Endothelial cell of umbilical vein (primary cell): ENCODE data around the gene ARHGAP42. TPM values are rescaled to one million over a fixed set of nuclear protein-coding genes. Genes with fewer than 3 reads are reported as not detected.

Source experiments
- BruUV-seq: library from RNA; stranded (reverse); fragments of 400-500 nt; replicated peaks from 2 replicates; lab custom pipeline; 2021; lab: Mats Ljungman, UMichigan
- CTCF ChIA-PET: fragments of 300-600, 350-600 bp; sonication (Branson Sonifier 250); formaldehyde crosslinking; loops from one replicate; lab custom pipeline; 2021; ENCODE audit warnings: antibody characterized with exemption, inconsistent platforms; lab: Charles Lee
- POLR2A ChIA-PET: fragments of 300-600, 350-600 bp; sonication (Branson Sonifier 250); formaldehyde crosslinking; loops from one replicate; lab custom pipeline; 2021; ENCODE audit warnings: antibody characterized with exemption, inconsistent platforms; lab: Charles Lee
- DNase-seq: peaks from one replicate; pipeline ENCODE4 v3.0.0-alpha.2; 2011; ENCODE audit warnings: low read depth, low spot score
- FAIRE-seq: peaks from 2 replicates; lab custom pipeline; 2011; peaks lifted over from hg19 to GRCh38; lab: Jason Lieb, UNC
- H2AFZ ChIP-seq: 2 replicates; pipeline ENCODE4 v1.6.0; 2012; ENCODE audit warnings: low read depth, low read length, control low read depth, inconsistent platforms
- H3K27ac ChIP-seq: 2 replicates; pipeline ENCODE4 v1.5.1; 2011; ENCODE audit warnings: low read depth, mild to moderate bottlenecking, control low read depth, low read length, moderate library complexity; ENCODE audit not compliant: insufficient read depth
- H3K27me3 ChIP-seq, 2 experiments: 2 replicates each; pipeline versions ENCODE4 v1.6.0 to v1.6.1; 2011; ENCODE audit warnings: low read length in 2 of 2, mixed read lengths in 1 of 2; ENCODE audit not compliant: control insufficient read depth in 2 of 2, insufficient read depth in 2 of 2
- H3K36me3 ChIP-seq, 2 experiments: 2 replicates in 1 of 2; 3 replicates in 1 of 2; pipeline ENCODE4 v1.5.1; 2011; ENCODE audit warnings: low read length in 2 of 2, mild to moderate bottlenecking in 1 of 2, moderate library complexity in 1 of 2; ENCODE audit not compliant: control insufficient read depth in 2 of 2, insufficient read depth in 2 of 2; ENCODE audit errors: extremely low read depth in 1 of 2
- H3K4me1 ChIP-seq: 3 replicates; pipeline ENCODE4 v1.5.1; 2011; ENCODE audit warnings: mild to moderate bottlenecking, low read length; ENCODE audit not compliant: control insufficient read depth, insufficient read depth; ENCODE audit errors: extremely low read depth
- H3K4me2 ChIP-seq: 2 replicates; pipeline ENCODE4 v1.6.1; 2011; ENCODE audit warnings: low read length, control low read depth, mixed read lengths; ENCODE audit not compliant: insufficient read depth
- H3K4me3 ChIP-seq, 3 experiments: fragments of 200-600 bp in 1 of 3; sonication (generic), shearing (Covaris generic) in 1 of 3; replicated peaks in 1 of 3; 2 replicates each; pipeline ENCODE4 v1.5.1; 2011 to 2016; ENCODE audit warnings: control low read depth in 3 of 3, low read length in 3 of 3, mild to moderate bottlenecking in 2 of 3, inconsistent platforms in 1 of 3, low read depth in 1 of 3, moderate library complexity in 1 of 3; ENCODE audit not compliant: insufficient read depth in 1 of 3
- H3K79me2 ChIP-seq: 2 replicates; pipeline ENCODE4 v1.6.0; 2012; ENCODE audit warnings: low read length, inconsistent platforms; ENCODE audit not compliant: control insufficient read depth, insufficient read depth
- H3K9ac ChIP-seq: replicated peaks from 2 replicates; pipeline ENCODE3; 2011; ENCODE audit warnings: low read length, control low read depth; ENCODE audit not compliant: insufficient read depth; ENCODE audit errors: extremely low read depth
- H3K9me1 ChIP-seq: replicated peaks from 3 replicates; pipeline ENCODE4 v1.6.0; 2011; ENCODE audit warnings: mild to moderate bottlenecking, low read length; ENCODE audit not compliant: control insufficient read depth, insufficient read depth; ENCODE audit errors: extremely low read depth
- H3K9me3 ChIP-seq: replicated peaks from 2 replicates; pipeline ENCODE4 v1.5.1; 2012; ENCODE audit warnings: low read length, inconsistent platforms; ENCODE audit not compliant: control insufficient read depth, insufficient read depth
- H4K20me1 ChIP-seq: replicated peaks from 2 replicates; pipeline ENCODE3; 2011; ENCODE audit warnings: mild to moderate bottlenecking, low read length; ENCODE audit not compliant: control insufficient read depth, insufficient read depth; ENCODE audit errors: extremely low read depth
- EZH2 ChIP-seq: IDR thresholded peaks from 2 replicates; pipeline ENCODE4 v1.6.1; 2012; ENCODE audit warnings: borderline replicate concordance, low read depth, mild to moderate bottlenecking, moderate library complexity, low read length, inconsistent platforms; ENCODE audit not compliant: severe bottlenecking
- FOS ChIP-seq: IDR thresholded peaks from 2 replicates; pipeline ENCODE4 v1.6.1; 2011; ENCODE audit warnings: mild to moderate bottlenecking, low read length, moderate library complexity, borderline replicate concordance; ENCODE audit not compliant: insufficient read depth
- JUN ChIP-seq: IDR thresholded peaks from 2 replicates; pipeline ENCODE4 v1.6.1; 2011; ENCODE audit warnings: borderline replicate concordance, low read depth; ENCODE audit not compliant: insufficient read length, insufficient read depth
- MYC ChIP-seq: IDR thresholded peaks from one replicate; pipeline ENCODE4 v1.6.1; 2011; ENCODE audit warnings: mild to moderate bottlenecking, low read depth, low read length
- POLR2A ChIP-seq: IDR thresholded peaks from 2 replicates; pipeline ENCODE4 v1.6.1; 2012; ENCODE audit warnings: low read depth, mild to moderate bottlenecking, control low read depth, low read length
- POLR2AphosphoS5 ChIP-seq: IDR thresholded peaks from 2 replicates; pipeline ENCODE4 v1.6.1; 2012; ENCODE audit warnings: low read depth, mild to moderate bottlenecking, control low read depth, low read length, moderate library complexity; ENCODE audit not compliant: insufficient read depth
- dilution Hi-C: fragments of 300-500 bp; cut with MboI; formaldehyde crosslinking; loops from one replicate; pipeline ENCODE4 v1.15.0; 2019; ENCODE audit warnings: low sequenced_read_pairs; ENCODE audit not compliant: extremely low pct_ligation_motif_present
- intact Hi-C: fragments of 100-400 bp; cut with micrococcal nuclease; formaldehyde crosslinking; loops from one replicate; pipeline ENCODE4 v1.10.0; 2022
- polyA plus RNA-seq, 4 experiments: library from polyadenylated mRNA; depleted of rRNA in 3 of 4; stranded (reverse) in 3 of 4; unstranded in 1 of 4; fragments of >200 nt; gene quantifications; 2 replicates each; pipeline versions ENCODE4 v1.2.1 to v1.2.3, GENCODE V29; 2011 to 2012; ENCODE audit warnings: missing spikeins in 1 of 4
- total RNA-seq: library from RNA; stranded (reverse); gene quantifications from 2 replicates; pipeline ENCODE4 v1.2.3, GENCODE V29; 2021
- TF ChIP-seq, protein P1 (sequence below), 2 donors: IDR thresholded peaks; 1 replicate in 1 of 2; 2 replicates in 1 of 2; pipeline ENCODE4 v1.5.1; 2011; ENCODE audit warnings: low read length in 2 of 2, mild to moderate bottlenecking in 2 of 2, moderate library complexity in 2 of 2, control low read depth in 1 of 2, inconsistent platforms in 1 of 2, low read depth in 1 of 2; ENCODE audit not compliant: insufficient read depth in 1 of 2; ENCODE audit errors: extremely low read depth in 1 of 2
- TF ChIP-seq, protein P2 (sequence below): IDR thresholded peaks from 2 replicates; pipeline ENCODE4 v1.6.1; 2011; ENCODE audit not compliant: insufficient read depth, insufficient read length

ARHGAP42 gene
- total and polyA plus RNA-seq, 2 donors (not counting 3 experiments of a cell fraction or from before 2014, with no cell fraction given) = 1.8 to 2.4 TPM

DNA sequence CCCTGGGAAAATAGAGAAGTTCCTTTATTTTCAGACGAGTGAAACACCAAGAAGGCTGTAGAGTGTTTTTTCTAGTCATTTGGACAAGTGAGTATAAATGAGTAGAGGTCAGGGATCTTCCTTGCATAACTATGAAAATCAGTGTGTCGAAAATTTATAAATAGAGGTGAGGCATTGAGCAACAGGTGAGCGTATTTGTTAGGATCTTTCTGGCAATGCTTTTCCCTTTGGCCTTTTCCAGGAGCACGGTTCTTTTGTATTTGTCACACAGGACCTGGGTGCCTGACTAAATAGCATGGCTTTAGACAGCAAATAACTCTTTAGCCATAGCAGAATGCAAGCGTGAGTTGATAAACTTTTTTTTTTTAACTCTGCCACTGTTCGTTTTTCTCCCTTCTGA is 19.6 kb upstream of the ARHGAP42 start:
- no peaks in the 10 kb centered on the region for H3K9me3 ChIP-seq
- no peak overlapping the region for H3K4me2 ChIP-seq
- DNase-seq (no peak), FAIRE-seq (no peak)
- H3K79me2 ChIP-seq = no peaks in the 10 kb centered on the region
- H3K9ac ChIP-seq = no peak overlapping the region
- BruUV-seq = no TSS peak
- TF ChIP-seq POLR2A (no peak), POLR2AphosphoS5 (no peak), MYC (no peak), EZH2 (no peak), JUN (no peak), FOS (no peak)
- TF ChIP-seq, protein P1, sequence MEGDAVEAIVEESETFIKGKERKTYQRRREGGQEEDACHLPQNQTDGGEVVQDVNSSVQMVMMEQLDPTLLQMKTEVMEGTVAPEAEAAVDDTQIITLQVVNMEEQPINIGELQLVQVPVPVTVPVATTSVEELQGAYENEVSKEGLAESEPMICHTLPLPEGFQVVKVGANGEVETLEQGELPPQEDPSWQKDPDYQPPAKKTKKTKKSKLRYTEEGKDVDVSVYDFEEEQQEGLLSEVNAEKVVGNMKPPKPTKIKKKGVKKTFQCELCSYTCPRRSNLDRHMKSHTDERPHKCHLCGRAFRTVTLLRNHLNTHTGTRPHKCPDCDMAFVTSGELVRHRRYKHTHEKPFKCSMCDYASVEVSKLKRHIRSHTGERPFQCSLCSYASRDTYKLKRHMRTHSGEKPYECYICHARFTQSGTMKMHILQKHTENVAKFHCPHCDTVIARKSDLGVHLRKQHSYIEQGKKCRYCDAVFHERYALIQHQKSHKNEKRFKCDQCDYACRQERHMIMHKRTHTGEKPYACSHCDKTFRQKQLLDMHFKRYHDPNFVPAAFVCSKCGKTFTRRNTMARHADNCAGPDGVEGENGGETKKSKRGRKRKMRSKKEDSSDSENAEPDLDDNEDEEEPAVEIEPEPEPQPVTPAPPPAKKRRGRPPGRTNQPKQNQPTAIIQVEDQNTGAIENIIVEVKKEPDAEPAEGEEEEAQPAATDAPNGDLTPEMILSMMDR (IDR thresholded peaks at IDR 0.05; ENCODE audit: extremely low read depth in 1 of 2, insufficient read depth in 1 of 2, low read depth in 1 of 2, low read length in 2 of 2) = no peak
- TF ChIP-seq, protein P2, sequence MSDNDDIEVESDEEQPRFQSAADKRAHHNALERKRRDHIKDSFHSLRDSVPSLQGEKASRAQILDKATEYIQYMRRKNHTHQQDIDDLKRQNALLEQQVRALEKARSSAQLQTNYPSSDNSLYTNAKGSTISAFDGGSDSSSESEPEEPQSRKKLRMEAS = no peak
- H3K4me3 ChIP-seq = no peak overlapping the region
- ChIA-PET CTCF (no interaction called here), POLR2A (no interaction called here)
- H3K27me3 ChIP-seq = peaks cover 0 to 3% of the 10 kb centered on the region in 2 experiments
- intact Hi-C loops = no loop called here
- H3K27ac ChIP-seq = no peak overlapping the region
- H3K4me1 ChIP-seq = no peaks in the 10 kb centered on the region
- H3K9me1 ChIP-seq = no peaks in the 10 kb centered on the region
- H4K20me1 ChIP-seq = no peaks in the 10 kb centered on the region
- H3K36me3 ChIP-seq = no peaks in the 10 kb centered on the region
- H2AFZ ChIP-seq = no peak overlapping the region
- dilution Hi-C loops = no loop called here
